CD14-positive monocyte (primary cell): Measurements from ENCODE around the gene NRSN2. TPM values are rescaled to one million over a fixed set of nuclear protein-coding genes. Genes with fewer than 3 reads are reported as not detected.

Experiments
- DNase-seq, 3 donors: peaks; one replicate each; pipeline ENCODE4 v3.0.0-alpha.2; 2011 to 2022
- H2AFZ ChIP-seq: 2 replicates; pipeline ENCODE4 v1.6.0; 2012; ENCODE audit warnings: mild to moderate bottlenecking, low read depth, low read length, inconsistent platforms; ENCODE audit not compliant: insufficient read depth, poor library complexity, severe bottlenecking
- H3K27ac ChIP-seq, 2 donors: 1 replicate in 1 of 2; 2 replicates in 1 of 2; pipeline ENCODE4 v1.5.1; 2012 to 2013; ENCODE audit warnings: low read length in 2 of 2, control low read depth in 1 of 2, inconsistent platforms in 1 of 2, low read depth in 1 of 2, mild to moderate bottlenecking in 1 of 2
- H3K27me3 ChIP-seq, 2 donors: one replicate each; pipeline versions ENCODE4 v1.6.0 to v1.6.1; 2011 to 2013; ENCODE audit warnings: low read length in 2 of 2; ENCODE audit not compliant: control insufficient read depth in 2 of 2, insufficient read depth in 2 of 2
- H3K36me3 ChIP-seq, 2 donors: replicated peaks in 1 of 2; 1 replicate in 1 of 2; 2 replicates in 1 of 2; pipeline versions ENCODE4 v1.5.1 to v1.6.1; 2012 to 2013; ENCODE audit warnings: low read length in 2 of 2, control low read depth in 1 of 2, inconsistent platforms in 1 of 2, mild to moderate bottlenecking in 1 of 2; ENCODE audit not compliant: insufficient read depth in 2 of 2, control insufficient read depth in 1 of 2
- H3K4me1 ChIP-seq, 2 donors: 1 replicate in 1 of 2; 2 replicates in 1 of 2; pipeline versions ENCODE4 v1.5.1 to v1.6.1; 2012 to 2013; ENCODE audit warnings: low read length in 2 of 2, control low read depth in 1 of 2, inconsistent platforms in 1 of 2, mild to moderate bottlenecking in 1 of 2, moderate library complexity in 1 of 2; ENCODE audit not compliant: insufficient read depth in 2 of 2, control insufficient read depth in 1 of 2
- H3K4me2 ChIP-seq: replicated peaks from 2 replicates; pipeline ENCODE3; 2012; ENCODE audit warnings: low read length, moderate library complexity, mild to moderate bottlenecking; ENCODE audit not compliant: poor library complexity, severe bottlenecking; ENCODE audit errors: extremely low read depth
- H3K4me3 ChIP-seq, 3 experiments: fragments of 200-600 bp in 1 of 3; sonication (generic) in 1 of 3; replicated peaks in 1 of 3; 1 replicate in 2 of 3; 2 replicates in 1 of 3; pipeline ENCODE4 v1.5.1; 2011 to 2013; ENCODE audit warnings: low read length in 3 of 3, mild to moderate bottlenecking in 3 of 3, control low read depth in 2 of 3, low read depth in 2 of 3, inconsistent platforms in 1 of 3, moderate library complexity in 1 of 3
- H3K79me2 ChIP-seq: 2 replicates; pipeline ENCODE4 v1.6.0; 2012; ENCODE audit warnings: mild to moderate bottlenecking, control low read depth, inconsistent platforms, low read length, moderate library complexity; ENCODE audit not compliant: insufficient read depth
- H3K9ac ChIP-seq: 2 replicates; pipeline ENCODE4 v1.6.0; 2017; ENCODE audit warnings: low read length, mild to moderate bottlenecking; ENCODE audit not compliant: insufficient read depth, poor library complexity, severe bottlenecking
- H3K9me3 ChIP-seq, 2 donors: replicated peaks in 1 of 2; 1 replicate in 1 of 2; 2 replicates in 1 of 2; pipeline versions ENCODE4 v1.5.1 to v1.6.1; 2012 to 2013; ENCODE audit warnings: low read length in 2 of 2, control low read depth in 1 of 2; ENCODE audit not compliant: control insufficient read depth in 1 of 2, insufficient read depth in 1 of 2
- H4K20me1 ChIP-seq: 2 replicates; pipeline ENCODE4 v1.6.0; 2012; ENCODE audit warnings: mild to moderate bottlenecking, low read length, control low read depth, moderate library complexity; ENCODE audit not compliant: insufficient read depth
- H3K27ac Mint-ChIP-seq, 7 donors: one replicate each; pipeline ENCODE4 v1.8.0; 2020; ENCODE audit warnings: mild to moderate bottlenecking in 7 of 7, mixed read lengths in 7 of 7, moderate library complexity in 6 of 7, inconsistent platforms in 2 of 7
- H3K27me3 Mint-ChIP-seq, 3 donors: one replicate each; pipeline ENCODE4 v1.8.0; 2021 to 2022; ENCODE audit warnings: low read depth in 3 of 3, mild to moderate bottlenecking in 3 of 3, mixed read lengths in 3 of 3, moderate library complexity in 3 of 3, inconsistent platforms in 1 of 3
- H3K36me3 Mint-ChIP-seq, 2 donors: one replicate each; pipeline ENCODE4 v1.8.0; 2020; ENCODE audit warnings: mixed read lengths in 2 of 2, inconsistent platforms in 1 of 2, mild to moderate bottlenecking in 1 of 2
- H3K4me1 Mint-ChIP-seq: one replicate; pipeline ENCODE4 v1.8.0; 2020; ENCODE audit warnings: mild to moderate bottlenecking, mixed read lengths
- H3K4me3 Mint-ChIP-seq, 2 donors: one replicate each; pipeline ENCODE4 v1.8.0; 2020; ENCODE audit warnings: mild to moderate bottlenecking in 2 of 2, mixed read lengths in 2 of 2, moderate library complexity in 1 of 2
- H3K9me3 Mint-ChIP-seq, 7 donors: one replicate each; pipeline ENCODE4 v1.8.0; 2020 to 2022; ENCODE audit warnings: mixed read lengths in 7 of 7, mild to moderate bottlenecking in 6 of 7, moderate library complexity in 6 of 7, inconsistent platforms in 2 of 7
- CTCF ChIP-seq: fragments of 200-600 bp; IDR thresholded peaks from one replicate; pipeline ENCODE4 v1.8.0; 2022; ENCODE audit warnings: antibody characterized with exemption, mild to moderate bottlenecking
- WGBS: methylation state at CpG from one replicate; pipeline ENCODE4 v1.1.5; 2013; ENCODE audit warnings: missing lambda C conversion rate; ENCODE audit not compliant: insufficient coverage; 5-methylcytosine and 5-hydroxymethylcytosine counted together
- intact Hi-C, 2 donors: fragments of 100-400 bp; cut with micrococcal nuclease; formaldehyde crosslinking; loops; one replicate each; pipeline versions ENCODE4 v1.15.0 to v1.15.1; 2023
- polyA plus RNA-seq, 3 donors: library from polyadenylated mRNA; depleted of rRNA in 1 of 3; unstranded in 2 of 3; stranded (reverse) in 1 of 3; fragments of 300-500 nt in 2 of 3; fragments of >200 nt in 1 of 3; fragmentation: Illumina TruSeq in 2 of 3; gene quantifications; 1 replicate in 2 of 3; 2 replicates in 1 of 3; pipeline ENCODE4 v1.2.3, GENCODE V29; 2012 to 2021

Gene NRSN2
- polyA plus RNA-seq, 3 donors = 0.09 to 0.73 (median 0.56) TPM

GRCh38 chr20:404088-404487 lies 57.2 kb downstream of the NRSN2 start:
- no peak for DNase-seq
- H3K4me2 ChIP-seq = no peak overlapping the region
- H3K4me1 ChIP-seq = peaks cover 12 to 17% of the 10 kb centered on the region in 2 donors
- peaks cover 3% of the 10 kb centered on the region for H4K20me1 ChIP-seq
- H3K9ac ChIP-seq = no peak overlapping the region
- WGBS = 100% methylated on average over 4 of the region's 4 CpGs
- Mint-ChIP-seq H3K36me3 (no peaks in the 10 kb centered on the region), H3K4me3 (no peak overlapping the region), H3K27ac (no peak overlapping the region), H3K9me3 (peaks cover 1 to 7% (median 4%) of the 10 kb centered on the region in 7 donors), H3K27me3 (peaks cover 1 to 4% (median 3%) of the 10 kb centered on the region in 3 donors), H3K4me1 (peaks cover 14% of the 10 kb centered on the region)
- no peak for TF ChIP-seq CTCF
- H3K4me3 ChIP-seq = no peak overlapping the region
- H3K36me3 ChIP-seq = no peaks in the 10 kb centered on the region
- no peak overlapping the region for H3K27ac ChIP-seq
- no peaks in the 10 kb centered on the region for H3K27me3 ChIP-seq
- H3K9me3 ChIP-seq = peaks cover 0 to 6% of the 10 kb centered on the region in 2 donors
- intact Hi-C loops = loop anchor here in 1 of 2 donors (10.0 kb wide), 1 partner anchor 49 kb away; no protein-coding TSS in a partner anchor
- H2AFZ ChIP-seq = no peak overlapping the region
- peaks cover 9% of the 10 kb centered on the region for H3K79me2 ChIP-seq

Other genes starting within 250 kb of the NRSN2 start
- gene DEFB126, start 204.5 kb upstream of the NRSN2 start, polyA plus RNA-seq = not detected
- not detected for gene DEFB127, start 189.7 kb upstream of the NRSN2 start, polyA plus RNA-seq
- not detected for gene DEFB128, start 157.4 kb upstream of the NRSN2 start, polyA plus RNA-seq
- not detected for gene DEFB129, start 119.9 kb upstream of the NRSN2 start, polyA plus RNA-seq
- gene DEFB132, start 89.4 kb upstream of the NRSN2 start, polyA plus RNA-seq = not detected
- gene C20orf96, start 56.4 kb upstream of the NRSN2 start, polyA plus RNA-seq = 1 to 10 TPM in 1 of 3 donors, under 1 TPM in 2; 0.28 to 9.3 (median 0.88) TPM
- gene ZCCHC3, start 49.5 kb upstream of the NRSN2 start, polyA plus RNA-seq = 1 to 10 TPM; 4.5 to 9.2 (median 5.6) TPM
- gene SOX12, start 21.6 kb upstream of the NRSN2 start, polyA plus RNA-seq = under 1 TPM; 0.03 to 0.51 (median 0.12) TPM
- 10 to 100 TPM in 1 of 3 donors, 1 to 10 TPM in 2; 8.0 to 17.5 (median 9.4) TPM for gene TRIB3, start 33.6 kb downstream of the NRSN2 start, polyA plus RNA-seq
- gene RBCK1, start 61.2 kb downstream of the NRSN2 start, polyA plus RNA-seq = 100 to 1,000 TPM in 1 of 3 donors, 10 to 100 TPM in 2; 66.8 to 110 (median 70.8) TPM
- 10 to 100 TPM; 10.5 to 24.7 (median 11.3) TPM for gene TBC1D20, start 115.4 kb downstream of the NRSN2 start, polyA plus RNA-seq
- gene CSNK2A1, start 196.7 kb downstream of the NRSN2 start, polyA plus RNA-seq = 10 to 100 TPM; 31.7 to 55.5 (median 35.2) TPM